ENCODE results near the gene USP9X.
A peak's percentile ranks its signal among the peaks of the same experiment; 100 is the strongest.
"Not testable (repeated sequence)": the region's sequence is repeated elsewhere in the genome, so short reads cannot be mapped to it uniquely, and the experiment has no call there.

Gene USP9X

GRCh38 chrX:41127477-41128192 lies 42.4 kb downstream of the USP9X start:
- no peak for DNase-seq (ENCODE audit: low read depth in 2 of 2)

DNA sequence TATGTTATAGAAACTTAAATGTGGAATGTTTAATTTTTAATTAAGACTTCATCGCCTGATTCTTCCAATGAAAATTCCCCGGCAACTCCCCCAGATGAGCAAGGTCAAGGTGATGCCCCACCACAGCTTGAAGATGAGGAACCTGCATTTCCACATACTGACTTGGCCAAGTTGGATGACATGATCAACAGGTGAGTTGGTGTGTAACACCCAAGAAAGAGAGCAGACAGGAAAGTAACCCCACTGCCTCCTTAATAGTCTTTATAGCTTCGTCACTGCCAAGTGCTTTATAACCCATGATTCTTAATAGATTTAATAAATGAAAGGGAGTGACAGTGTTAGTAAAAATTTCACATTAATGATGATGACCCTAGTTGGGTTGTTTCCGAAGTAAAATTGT lies 43.7 kb downstream of the USP9X start:
- DNase-seq (ENCODE audit: low read depth in 2 of 2): no peak

DNA sequence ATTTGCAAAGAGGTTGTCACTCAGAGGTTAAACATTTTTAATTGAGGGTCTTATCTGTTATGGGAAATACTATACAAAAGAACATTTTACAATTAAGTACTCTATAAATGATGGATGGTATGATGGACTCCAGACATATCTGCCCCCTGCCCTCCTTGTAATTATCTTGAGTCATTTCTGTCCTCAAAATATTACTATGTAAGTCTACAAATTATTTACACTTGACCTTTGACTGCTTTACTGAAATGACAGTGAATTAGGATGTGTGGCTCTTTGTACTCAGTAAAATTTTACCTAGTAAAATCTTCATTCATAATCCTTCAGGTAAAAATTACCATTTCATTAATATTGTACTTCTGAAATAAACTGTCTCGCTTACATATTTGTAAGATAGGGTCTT lies 46.5 kb downstream of the USP9X start:
- no peak for DNase-seq (ENCODE audit: low read depth in 2 of 2)

GRCh38 chrX:41133551-41133950 lies 48.3 kb downstream of the USP9X start:
- DNase-seq (ENCODE audit: low read depth in 2 of 2): no peak

DNA sequence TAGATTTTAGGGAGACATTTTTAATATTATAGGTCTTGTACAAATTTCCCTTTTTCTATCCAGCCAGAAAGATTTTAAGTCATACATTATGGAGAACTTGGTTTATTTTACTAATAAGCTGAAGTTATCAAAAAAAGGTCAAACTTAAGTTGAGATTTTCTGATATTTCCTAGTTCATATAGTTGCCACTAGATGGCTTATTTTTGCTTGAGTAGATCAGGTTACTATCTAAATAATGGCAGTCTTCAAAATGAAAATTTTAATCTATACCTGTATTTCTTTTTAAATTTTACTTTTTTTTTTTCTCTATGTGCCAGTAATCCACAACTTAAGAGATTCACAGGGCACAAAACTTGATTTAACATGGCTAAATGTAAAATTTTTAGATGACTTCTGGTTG lies 52.3 kb downstream of the USP9X start:
- DNase-seq (ENCODE audit: low read depth in 2 of 2): no peak

GRCh38 chrX:41142130-41142910 lies 57.1 kb downstream of the USP9X start:
- no peak for DNase-seq (ENCODE audit: low read depth in 2 of 2)

GRCh38 chrX:41144873-41145272 lies 59.6 kb downstream of the USP9X start:
- no peak for DNase-seq (ENCODE audit: low read depth in 2 of 2)

DNA sequence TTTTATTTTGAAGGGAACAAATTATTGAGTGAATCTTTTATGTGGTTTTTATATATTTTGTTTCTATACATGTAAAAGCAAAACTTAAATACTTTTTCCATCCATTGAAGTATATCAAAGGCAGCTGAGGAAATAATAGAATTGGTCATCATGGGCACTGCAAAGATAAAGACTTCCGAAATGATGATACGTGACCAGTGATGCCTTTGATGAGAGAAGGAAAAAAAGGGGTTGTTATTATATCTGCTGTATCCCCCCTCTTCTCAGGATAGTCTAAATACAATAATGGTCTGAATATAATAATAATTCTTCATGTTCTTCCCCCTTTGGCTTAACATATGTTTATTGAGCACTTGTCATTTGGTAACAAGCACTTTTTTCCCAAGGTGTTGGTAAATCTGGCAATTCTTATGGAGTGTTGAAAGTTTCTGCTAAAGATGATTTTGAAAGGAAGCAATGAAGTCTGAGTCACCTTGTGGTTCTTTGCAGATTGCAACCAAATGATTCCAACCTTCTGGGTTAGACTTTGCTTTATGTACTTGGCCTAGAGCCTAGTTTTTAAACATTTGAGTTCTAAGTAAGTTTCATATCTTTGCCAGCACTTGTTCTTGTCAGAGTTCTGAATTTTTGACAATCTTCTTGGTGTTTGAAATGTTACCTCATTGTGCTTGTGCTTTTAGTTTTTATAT lies 60.8 kb downstream of the USP9X start:
- DNase-seq (ENCODE audit: low read depth in 2 of 2): no peak

GRCh38 chrX:41148553-41148952 lies 63.3 kb downstream of the USP9X start:
- no peak for DNase-seq (ENCODE audit: low read depth in 2 of 2)

DNA sequence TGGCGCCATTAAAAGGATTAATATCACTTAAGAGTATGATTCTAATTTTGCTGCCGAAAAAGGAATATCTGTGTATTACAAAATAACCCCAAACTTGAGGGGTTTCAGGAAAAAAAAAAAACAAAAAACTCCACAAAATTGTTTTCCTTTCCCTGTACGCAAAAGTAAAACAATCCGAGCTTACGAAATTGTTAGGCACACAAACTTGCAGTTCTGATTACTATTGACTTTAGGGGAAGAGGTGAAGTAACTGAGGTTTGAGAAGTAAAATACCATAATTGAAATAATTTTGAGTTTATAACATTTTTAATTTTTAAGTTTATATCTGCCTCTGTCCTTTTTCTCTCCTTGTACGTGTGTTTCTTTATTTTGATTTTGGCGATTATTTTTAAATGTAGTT lies 64.8 kb downstream of the USP9X start:
- no peak for DNase-seq (ENCODE audit: low read depth in 2 of 2)

DNA sequence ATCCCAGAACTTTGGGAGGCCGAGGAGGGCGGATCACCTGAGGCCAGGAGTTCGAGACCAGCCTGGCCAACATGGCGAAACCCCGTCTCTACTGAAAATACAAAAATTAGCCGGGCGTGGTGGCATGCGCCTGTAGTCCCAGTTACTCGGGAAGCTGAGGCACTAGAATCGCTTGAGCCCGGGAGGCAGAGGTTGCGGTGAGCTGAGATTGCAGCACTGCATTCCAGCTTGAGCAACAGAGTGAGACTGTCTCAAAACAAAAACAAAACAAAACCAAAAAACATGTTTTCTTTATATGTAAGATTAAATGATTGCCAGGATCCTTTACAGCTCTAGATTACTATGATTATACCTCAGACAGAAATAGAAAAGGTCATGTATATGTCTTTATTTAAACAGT lies 66.5 kb downstream of the USP9X start:
- DNase-seq (ENCODE audit: low read depth in 2 of 2): not testable (repeated sequence)

DNA sequence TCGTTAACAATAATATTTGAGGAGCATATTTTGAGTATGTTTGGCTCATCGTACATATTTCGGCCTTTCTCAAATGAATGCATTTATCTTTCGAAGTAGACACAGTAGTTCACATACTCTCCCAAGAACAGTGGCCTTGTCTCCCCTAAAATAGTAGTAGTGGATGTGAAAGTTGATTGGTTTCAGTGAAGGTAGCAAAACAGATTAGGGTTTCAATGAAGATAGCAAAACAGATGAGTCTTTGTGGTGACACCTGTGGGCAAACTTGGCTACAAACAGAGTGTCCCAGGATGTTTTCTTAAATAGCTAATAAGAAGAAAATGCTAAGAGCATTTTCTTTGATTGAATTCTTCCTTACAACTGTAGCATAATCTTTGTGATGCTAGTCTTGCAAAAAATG lies 67.0 kb downstream of the USP9X start:
- no peak for DNase-seq (ENCODE audit: low read depth in 2 of 2)

- no peak for DNase-seq (ENCODE audit: low read depth in 2 of 2)
These were observed 68.2 kb downstream of the USP9X start for GRCh38 chrX:41153448-41153847.

DNA sequence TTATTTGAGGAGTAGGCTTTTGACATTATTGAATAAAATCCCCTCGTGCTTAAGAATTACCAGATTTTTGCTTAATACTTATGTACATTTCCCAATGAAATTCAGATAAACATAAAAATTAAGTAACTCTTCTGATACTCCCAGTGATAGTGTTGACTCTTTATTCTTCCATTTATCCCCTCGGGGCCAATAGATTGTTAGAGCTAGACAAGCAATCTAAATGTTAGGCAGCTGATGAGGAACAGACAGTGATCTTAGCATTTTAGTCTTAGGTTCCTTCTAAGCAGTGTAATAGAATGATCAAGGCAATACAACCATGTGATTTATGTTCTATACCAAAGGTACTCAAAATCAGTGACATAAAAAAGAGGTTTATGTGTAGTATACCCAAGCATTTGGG lies 68.7 kb downstream of the USP9X start:
- DNase-seq (ENCODE audit: low read depth in 2 of 2): no peak

DNA sequence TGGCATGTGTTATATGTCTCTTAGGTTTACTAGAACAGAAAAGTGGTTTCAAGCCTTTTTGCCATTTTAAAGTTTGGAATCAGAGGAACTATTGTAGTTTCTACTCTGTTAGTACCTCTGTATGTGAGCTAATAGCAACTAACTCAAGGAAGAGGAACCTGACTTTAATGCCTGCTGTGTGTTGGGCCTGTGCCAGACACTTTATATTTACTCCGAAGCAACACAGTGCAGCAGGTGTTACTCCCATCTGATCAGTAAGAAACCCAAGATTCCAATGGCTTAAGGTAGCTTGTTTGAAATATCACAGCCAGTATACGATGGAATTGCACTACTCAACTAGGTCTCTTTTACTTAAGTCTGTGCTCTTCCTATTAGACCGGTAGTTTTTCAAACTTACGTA lies 79.2 kb downstream of the USP9X start:
- no peak for DNase-seq (ENCODE audit: low read depth in 2 of 2)

- no peak for DNase-seq (ENCODE audit: low read depth in 2 of 2)
These were observed 82.6 kb downstream of the USP9X start for GRCh38 chrX:41167888-41168287.

- no peak for DNase-seq (ENCODE audit: low read depth in 2 of 2)
These were observed 91.0 kb downstream of the USP9X start for GRCh38 chrX:41176263-41176662.

GRCh38 chrX:41177297-41177696 lies 92.1 kb downstream of the USP9X start:
- DNase-seq (ENCODE audit: low read depth in 2 of 2): no peak

GRCh38 chrX:41178201-41178600 lies 93.0 kb downstream of the USP9X start:
- DNase-seq (ENCODE audit: low read depth in 2 of 2): no peak

DNA sequence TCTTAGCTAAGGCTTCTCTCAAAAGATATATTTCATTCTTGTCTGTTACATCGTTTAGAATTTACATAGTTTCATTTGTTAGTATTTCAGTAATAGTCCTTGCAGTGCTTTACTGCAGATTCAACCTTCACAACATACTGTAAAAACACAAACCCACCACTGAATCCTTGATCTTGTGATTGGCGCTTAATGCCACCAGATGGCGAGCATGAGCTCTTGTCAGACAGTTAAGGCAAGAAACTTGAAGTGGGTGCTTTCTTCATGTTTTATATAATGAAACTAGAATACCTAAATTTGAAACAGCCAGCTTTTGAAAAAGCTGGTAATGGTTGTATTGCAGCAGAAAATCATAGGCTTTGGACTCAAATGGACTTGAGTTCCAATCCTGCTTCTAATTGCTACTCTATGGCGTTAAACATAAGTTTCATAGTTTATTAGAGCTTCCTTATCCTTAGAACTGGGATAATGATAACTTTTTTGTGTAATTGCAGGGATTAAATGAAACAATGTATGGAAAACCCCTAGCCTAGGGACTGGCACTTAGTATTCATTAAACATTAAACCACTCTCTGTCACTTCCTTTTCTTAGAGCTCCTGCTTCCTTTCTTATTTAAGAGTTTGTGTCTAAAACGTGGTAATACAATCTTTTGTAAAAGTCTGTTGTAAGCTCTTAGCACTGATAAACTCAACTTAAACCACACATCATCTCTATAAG lies 95.1 kb downstream of the USP9X start:
- peak; percentile 16 to 25 for DNase-seq (ENCODE audit: low read depth in 2 of 2)

GRCh38 chrX:41184312-41184711 lies 99.1 kb downstream of the USP9X start:
- DNase-seq (ENCODE audit: low read depth in 2 of 2): no peak

GRCh38 chrX:41186946-41187345 lies 101.7 kb downstream of the USP9X start:
- DNase-seq (ENCODE audit: low read depth in 2 of 2): not testable (repeated sequence)
